GM12878 (cell line): ENCODE data around the gene MYT1. TPM values are rescaled to one million over a fixed set of nuclear protein-coding genes. Genes with fewer than 3 reads are reported as not detected.

Source experiments
- ATAC-seq: fragments of 200-7000 bp; cut with Tn5 transposase; 3 replicates; pipeline ENCODE4 v1.9.1; 2020; ENCODE audit warnings: mild to moderate bottlenecking, moderate library complexity
- BruUV-seq: library from RNA; stranded (reverse); fragments of 400-500 nt; replicated peaks from 2 replicates; lab custom pipeline; 2021; lab: Mats Ljungman, UMichigan
- CTCF ChIA-PET: fragments of 300-600 bp; sonication (Branson Sonifier 250); formaldehyde crosslinking; extraction: SDS; loops from one replicate; lab custom pipeline; 2021; ENCODE audit warnings: inconsistent platforms; lab: Yijun Ruan, JAX
- POLR2A ChIA-PET: fragments of 350-600 bp; formaldehyde crosslinking; extraction: SDS; loops from one replicate; lab custom pipeline; 2021; ENCODE audit warnings: inconsistent platforms; lab: Charles Lee
- RAD21 ChIA-PET: fragments of 300-600 bp; sonication (Branson Sonifier 250); formaldehyde crosslinking; loops from one replicate; lab custom pipeline; 2023; ENCODE audit warnings: antibody characterized with exemption; ENCODE audit not compliant: unreplicated experiment; lab: Charles Lee
- SMC1A ChIA-PET: fragments of 300-600 bp; sonication (Branson Sonifier 250); formaldehyde crosslinking; loops from one replicate; lab custom pipeline; 2023; ENCODE audit not compliant: unreplicated experiment, uncharacterized antibody; lab: Charles Lee
- DNase-seq: peaks from one replicate; pipeline ENCODE4 v3.0.0-alpha.2; 2011; ENCODE audit warnings: low read depth, low spot score
- FAIRE-seq: peaks from 3 replicates; lab custom pipeline; 2011; peaks lifted over from hg19 to GRCh38; lab: Jason Lieb, UNC
- H2AFZ ChIP-seq: 2 replicates; pipeline ENCODE4 v1.6.0; 2011; ENCODE audit warnings: low read depth, low read length, control low read depth; ENCODE audit not compliant: control insufficient read depth
- H3K27ac ChIP-seq: 2 replicates; pipeline ENCODE4 v1.5.1; 2011; ENCODE audit warnings: control low read depth; ENCODE audit not compliant: control insufficient read depth, insufficient read depth
- H3K27me3 ChIP-seq, 2 experiments: replicated peaks in 1 of 2; 2 replicates each; pipeline versions ENCODE4 v1.6.0 to v1.6.1; 2011; ENCODE audit warnings: low read length in 1 of 2; ENCODE audit not compliant: control insufficient read depth in 2 of 2, insufficient read depth in 2 of 2
- H3K36me3 ChIP-seq, 2 experiments: 2 replicates each; pipeline ENCODE4 v1.5.1; 2011; ENCODE audit warnings: low read length in 1 of 2; ENCODE audit not compliant: control insufficient read depth in 2 of 2, insufficient read depth in 2 of 2
- H3K4me1 ChIP-seq: 2 replicates; pipeline ENCODE4 v1.6.1; 2011; ENCODE audit warnings: mild to moderate bottlenecking, low read length, moderate library complexity, mixed read lengths; ENCODE audit not compliant: control insufficient read depth, insufficient read depth
- H3K4me2 ChIP-seq: 2 replicates; pipeline ENCODE4 v1.6.0; 2011; ENCODE audit warnings: control low read depth; ENCODE audit not compliant: control insufficient read depth, insufficient read depth
- H3K4me3 ChIP-seq: fragments of 200-600 bp; sonication (generic); 2 replicates; pipeline ENCODE4 v1.5.1; 2016
- H3K79me2 ChIP-seq: 2 replicates; pipeline ENCODE4 v1.6.0; 2011; ENCODE audit warnings: low read length; ENCODE audit not compliant: control insufficient read depth, insufficient read depth
- H3K9ac ChIP-seq: 2 replicates; pipeline ENCODE4 v1.8.0; 2011; ENCODE audit warnings: low read length, control low read depth, mixed read lengths; ENCODE audit not compliant: control insufficient read depth, insufficient read depth
- H3K9me3 ChIP-seq: replicated peaks from 3 replicates; pipeline ENCODE4 v1.5.1; 2011; ENCODE audit warnings: mild to moderate bottlenecking, low read length; ENCODE audit not compliant: control insufficient read depth, insufficient read depth
- H4K20me1 ChIP-seq: 2 replicates; pipeline ENCODE4 v1.6.0; 2011; ENCODE audit not compliant: control insufficient read depth, insufficient read depth
- ATF7 ChIP-seq: fragments of 450-650 bp; IDR thresholded peaks from 2 replicates; pipeline ENCODE4 v1.6.1; 2016; ENCODE audit warnings: low read depth, mild to moderate bottlenecking
- BHLHE40 ChIP-seq, 2 experiments: fragments of 450-650 bp in 1 of 2; IDR thresholded peaks; 2 replicates each; pipeline ENCODE4 v1.6.1; 2011 to 2017; ENCODE audit warnings: low read depth in 2 of 2, borderline replicate concordance in 1 of 2, improper control_type of control experiment in 1 of 2, low read length in 1 of 2, mild to moderate bottlenecking in 1 of 2
- CBX3 ChIP-seq: fragments of 200-600 bp; sonication (generic); IDR thresholded peaks from 2 replicates; pipeline ENCODE4 v1.6.1; 2016; ENCODE audit warnings: low read depth, borderline replicate concordance
- E4F1 ChIP-seq: fragments of 450-650 bp; IDR thresholded peaks from 2 replicates; pipeline ENCODE4 v1.6.1; 2018; ENCODE audit warnings: borderline replicate concordance, mild to moderate bottlenecking; ENCODE audit not compliant: partially characterized antibody
- EGR1 ChIP-seq, 2 experiments: IDR thresholded peaks; 1 replicate in 1 of 2; 2 replicates in 1 of 2; pipeline ENCODE4 v1.6.1; 2011 to 2012; ENCODE audit warnings: low read depth in 2 of 2, low read length in 2 of 2, borderline replicate concordance in 1 of 2, mild to moderate bottlenecking in 1 of 2, moderate library complexity in 1 of 2
- IRF4 ChIP-seq: IDR thresholded peaks from 2 replicates; pipeline ENCODE4 v1.6.1; 2011; ENCODE audit warnings: low read depth, low read length
- KDM1A ChIP-seq: fragments of 200-600 bp; sonication (generic); IDR thresholded peaks from 2 replicates; pipeline ENCODE4 v1.6.1; 2016; ENCODE audit warnings: borderline replicate concordance
- MEF2B ChIP-seq: fragments of 450-650 bp; IDR thresholded peaks from 2 replicates; pipeline ENCODE4 v1.6.1; 2018; ENCODE audit warnings: mild to moderate bottlenecking, moderate library complexity; ENCODE audit not compliant: partially characterized antibody, poor library complexity, severe bottlenecking
- MXI1 ChIP-seq: fragments of 150-350 bp; IDR thresholded peaks from 2 replicates; pipeline ENCODE4 v1.6.1; 2011; ENCODE audit warnings: low read depth, mild to moderate bottlenecking, inconsistent platforms, low read length, improper control_type of control experiment
- MYC ChIP-seq: IDR thresholded peaks from 2 replicates; pipeline ENCODE4 v1.6.1; 2011; ENCODE audit warnings: mild to moderate bottlenecking, low read length, moderate library complexity, inconsistent platforms; ENCODE audit not compliant: insufficient read depth, insufficient replicate concordance, insufficient read length, severe bottlenecking
- RB1 ChIP-seq: fragments of 450-650 bp; formaldehyde crosslinking; IDR thresholded peaks from 2 replicates; pipeline ENCODE4 v1.6.1; 2017; ENCODE audit warnings: mild to moderate bottlenecking, borderline replicate concordance
- SREBF2 ChIP-seq: IDR thresholded peaks from 2 replicates; pipeline ENCODE4 v1.6.1; 2012; ENCODE audit warnings: mild to moderate bottlenecking, low read length
- TCF12 ChIP-seq: IDR thresholded peaks from 2 replicates; pipeline ENCODE4 v1.6.1; 2011; ENCODE audit warnings: low read depth, mild to moderate bottlenecking, low read length
- YY1 ChIP-seq: IDR thresholded peaks from 2 replicates; pipeline ENCODE4 v1.6.1; 2011; ENCODE audit warnings: low read depth, mild to moderate bottlenecking, low read length
- WGBS: methylation state at CpG from one replicate; pipeline ENCODE4 v1.1.6; 2016; ENCODE audit warnings: low lambda C conversion rate; ENCODE audit not compliant: insufficient replicate concordance, insufficient coverage; ENCODE audit errors: missing lambda C conversion rate; 5-methylcytosine and 5-hydroxymethylcytosine counted together
- in situ Hi-C: fragments of 300-500 bp; cut with MboI; formaldehyde crosslinking; loops from 9 replicates; pipeline ENCODE4 v1.14.3; 2018; ENCODE audit warnings: mixed read lengths
- intact Hi-C: fragments of 100-400 bp; cut with micrococcal nuclease; formaldehyde crosslinking; loops from one replicate; pipeline ENCODE4 v1.14.2; 2022; ENCODE audit not compliant: unreplicated experiment
- polyA plus RNA-seq, 11 experiments: library from polyadenylated mRNA; depleted of rRNA in 4 of 11; unstranded in 6 of 11; stranded (reverse) in 5 of 11; fragments of >200 nt; fragmentation: Nextera tagmentation in 4 of 11; fragmentation: Illumina TruSeq in 1 of 11; extraction: Ambion mirVana in 4 of 11; extraction: Trizol in 1 of 11; gene quantifications; 1 replicate in 1 of 11; 2 replicates in 10 of 11; pipeline versions ENCODE4 v1.2.1 to v1.2.3, GENCODE V29; 2011 to 2016; ENCODE audit warnings: inconsistent platforms in 2 of 11, missing spikeins in 2 of 11, low read depth in 1 of 11
- total RNA-seq, 4 experiments: library from RNA; depleted of rRNA in 3 of 4; stranded (reverse); fragments of >200 nt in 3 of 4; fragmentation: Illumina TruSeq in 1 of 4; extraction: Trizol in 1 of 4; gene quantifications; 2 replicates each; pipeline versions ENCODE4 v1.2.1 to v1.2.3, GENCODE V29; 2013 to 2021

Gene MYT1
- total and polyA plus RNA-seq, 10 of the 15 experiments (the other 5 are each of a cell fraction or from before 2014, with no cell fraction given) = 0.01 to 0.10 TPM; not detected in 8

- TF ChIP-seq TCF12 (no peak), RB1 (no peak), ATF7 (no peak)
Measured at GRCh38 chr20:64278317-64278681, 114.0 kb downstream of the MYT1 start.

GRCh38 chr20:64279826-64280459 lies 115.7 kb downstream of the MYT1 start:
- POLR2A ChIA-PET = no interaction called here
- DNase-seq = no peak
- SMC1A ChIA-PET = no interaction called here
- no peaks in the 10 kb centered on the region for H3K9me3 ChIP-seq
- H2AFZ ChIP-seq = no peak overlapping the region
- no peak overlapping the region for H3K4me3 ChIP-seq
- H3K79me2 ChIP-seq = no peaks in the 10 kb centered on the region
- no peak overlapping the region for H3K9ac ChIP-seq
- no peaks in the 10 kb centered on the region; a peak in 1 of 4 replicates for H3K27me3 ChIP-seq
- ATAC-seq = peak; percentile 36
- intact Hi-C loops (no loop called here), in situ Hi-C loops (no loop called here)
- H3K36me3 ChIP-seq = no peaks in the 10 kb centered on the region
- WGBS = 59% methylated on average over 7 of the region's 7 CpGs
- no peak overlapping the region for H3K4me2 ChIP-seq
- H4K20me1 ChIP-seq = no peaks in the 10 kb centered on the region
- no peak overlapping the region for H3K27ac ChIP-seq
- H3K4me1 ChIP-seq = peaks cover 4% of the 10 kb centered on the region; the same call in 1 of the 2 replicates
- CTCF ChIA-PET = interaction anchor here (1.8 kb wide), 1 partner anchor 56 kb away, joined by 3 read pairs; no protein-coding TSS in a partner anchor
- no peak for FAIRE-seq
- RAD21 ChIA-PET = no interaction called here
- BruUV-seq = no TSS peak
- TF ChIP-seq KDM1A (no peak), SREBF2 (no peak), BHLHE40 (IDR thresholded peaks at IDR 0.05; ENCODE audit: borderline replicate concordance in 1 of 2, low read depth in 2 of 2, low read length in 1 of 2) (no peak), CBX3 (no peak), MEF2B (no peak), IRF4 (no peak), MYC (no peak), MXI1 (no peak), EGR1 (IDR thresholded peaks at IDR 0.05; ENCODE audit: borderline replicate concordance in 1 of 2, low read depth in 2 of 2, low read length in 2 of 2) (no peak), YY1 (no peak), E4F1 (no peak)

More at GRCh38 chr20:64278317-64278681, 114.0 kb downstream of the MYT1 start:
- H3K4me1 ChIP-seq = peaks cover 4% of the 10 kb centered on the region; the same call in 1 of the 2 replicates
- no peak overlapping the region for H3K4me3 ChIP-seq
- intact Hi-C loops = no loop called here
- H3K9ac ChIP-seq = no peak overlapping the region
- FAIRE-seq (no peak), ATAC-seq (no peak), DNase-seq (no peak)
- no peaks in the 10 kb centered on the region; a peak in 3 of 4 replicates for H3K36me3 ChIP-seq
- no peaks in the 10 kb centered on the region for H3K79me2 ChIP-seq
- BruUV-seq = no TSS peak
- no peak overlapping the region for H3K4me2 ChIP-seq
- CTCF ChIA-PET = interaction anchor here (2.5 kb wide), 1 partner anchor 8 kb away, joined by 7 read pairs; no protein-coding TSS in a partner anchor
- POLR2A ChIA-PET = no interaction called here
- SMC1A ChIA-PET = no interaction called here
- no peaks in the 10 kb centered on the region for H4K20me1 ChIP-seq
- no peak overlapping the region for H3K27ac ChIP-seq
- RAD21 ChIA-PET = no interaction called here
- H3K9me3 ChIP-seq = no peaks in the 10 kb centered on the region
- H2AFZ ChIP-seq = no peak overlapping the region
- 82% methylated on average over 4 of the region's 4 CpGs for WGBS
- in situ Hi-C loops = no loop called here
- H3K27me3 ChIP-seq = no peaks in the 10 kb centered on the region; a peak in 1 of 4 replicates
